Activated effector memory CD4-positive, alpha-beta T cell treated with Interleukin-2 at 50 U/mL for 16 hours (primary cell): ENCODE results near the gene KSR2.
A peak's percentile ranks its signal among the peaks of the same experiment; 100 is the strongest.
"Not testable (repeated sequence)": the region's sequence is repeated elsewhere in the genome, so short reads cannot be mapped to it uniquely, and the experiment has no call there.

Experiments
- DNase-seq: peaks from one replicate; pipeline ENCODE4 v3.0.0-alpha.2; 2020

The KSR2 gene

GRCh38 chr12:117968826-117969659 is at the start of gene KSR2:
TSS of gene KSR2 (minus strand) at chr12:117968990. CDS start at chr12:117968255, 735 bp downstream.
- peak; percentile 0 for DNase-seq

DNA sequence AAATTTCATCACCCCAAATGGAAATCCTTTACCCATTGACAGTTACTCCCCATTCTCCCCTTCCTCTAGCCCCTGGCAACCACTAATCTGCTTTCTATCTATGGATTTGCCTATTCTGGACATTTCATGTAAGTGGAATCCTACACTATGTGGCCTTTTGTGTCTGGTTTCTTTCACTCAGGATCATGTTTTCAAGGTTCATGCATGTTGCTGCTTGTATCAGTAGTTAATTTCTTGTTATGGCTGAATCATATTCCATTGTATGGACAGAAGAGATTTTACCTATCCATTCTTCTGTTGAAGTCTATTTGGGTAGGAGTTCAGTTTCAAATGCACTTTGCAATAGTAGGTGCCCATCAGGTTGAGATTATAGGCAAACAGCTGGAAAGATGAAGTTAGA is 49.1 kb upstream of the KSR2 start:
- DNase-seq: no peak

DNA sequence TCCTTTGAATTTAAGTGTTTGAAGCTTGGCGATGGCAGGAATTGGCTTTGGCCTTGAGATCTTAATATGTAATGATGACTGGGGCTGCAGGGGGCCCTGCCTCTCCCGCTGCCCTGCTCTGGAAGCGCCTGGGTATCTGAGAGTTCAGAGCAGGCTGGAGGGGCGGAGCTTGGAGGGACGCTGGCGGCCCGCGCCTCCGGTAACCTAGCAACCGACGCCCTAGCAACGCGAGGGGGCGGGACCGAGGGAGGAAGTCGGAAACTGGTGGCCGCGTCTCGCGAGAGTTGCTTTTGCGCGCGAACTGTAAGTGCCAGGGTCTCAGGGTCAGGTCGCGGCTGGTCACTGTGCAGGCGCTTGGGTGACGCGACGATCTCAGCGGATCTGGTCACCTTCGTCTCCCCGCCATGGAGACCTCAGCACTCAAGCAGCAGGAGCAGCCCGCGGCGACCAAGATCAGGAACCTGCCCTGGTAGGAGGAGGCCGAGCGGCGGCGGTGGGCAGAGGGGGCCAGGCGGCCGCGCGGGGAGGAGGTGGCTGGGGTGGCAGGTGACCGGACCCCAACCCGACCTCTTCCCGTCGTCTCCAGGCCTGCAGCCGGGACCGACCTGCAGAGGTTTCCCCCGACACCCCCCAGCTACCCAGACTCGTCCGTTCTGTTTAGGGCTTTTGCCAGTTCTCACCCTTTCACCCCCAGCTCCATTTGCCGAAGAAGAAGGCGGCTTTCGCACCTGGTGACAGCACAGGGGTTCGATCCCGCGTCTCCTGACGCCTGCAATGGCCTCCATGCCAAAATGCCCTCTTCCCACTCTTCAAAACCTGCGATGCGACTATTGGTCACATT is 47.9 kb upstream of the KSR2 start, which contains the start of gene RFC5:
Gene RFC5 (plus strand): TSS at position 280 of the 841 bp plus-strand sequence. CDS start 125 bp downstream, at position 405.
- peak; percentile 96 for DNase-seq

GRCh38 chr12:118015944-118016343 is 47.2 kb upstream of the KSR2 start:
- DNase-seq: no peak

DNA sequence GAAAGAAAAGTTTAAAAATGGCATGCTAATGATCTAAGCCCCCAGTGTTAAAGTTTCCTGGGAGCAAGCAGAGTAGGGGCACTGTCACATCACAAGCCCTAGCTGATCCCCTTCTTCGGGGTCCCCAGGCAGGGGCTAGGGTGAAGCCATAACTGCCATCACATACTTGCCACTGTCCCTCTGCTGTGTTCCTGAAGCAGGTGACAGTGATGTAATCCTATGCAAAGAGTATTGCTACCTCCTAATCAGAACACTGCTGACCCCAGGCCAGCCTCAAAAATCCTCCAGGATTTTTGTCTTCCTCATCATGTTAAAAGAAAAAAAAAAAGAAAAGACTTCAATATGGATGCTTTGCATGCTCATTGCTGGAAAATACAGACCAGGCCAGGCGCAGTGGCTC is 46.5 kb upstream of the KSR2 start:
- DNase-seq: no peak

DNA sequence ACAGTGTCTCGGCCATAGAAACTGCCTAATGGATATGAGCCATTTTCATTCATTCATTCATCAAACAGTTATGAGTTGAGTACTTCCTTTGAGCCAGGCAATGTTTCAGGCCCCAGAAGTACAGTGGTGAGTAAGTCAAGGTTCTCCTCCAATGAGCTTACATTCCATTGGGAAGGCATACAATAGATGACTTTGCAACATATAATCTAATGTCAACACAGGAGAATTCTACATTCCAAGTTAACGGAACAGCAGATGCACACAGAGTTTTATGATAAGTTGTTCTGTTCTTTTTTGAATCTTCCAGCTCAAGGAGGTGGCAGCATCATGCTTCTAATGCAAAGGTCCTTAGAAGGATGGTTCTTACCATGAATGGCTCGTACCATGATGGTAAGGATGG is 44.5 kb upstream of the KSR2 start:
- DNase-seq: no peak

DNA sequence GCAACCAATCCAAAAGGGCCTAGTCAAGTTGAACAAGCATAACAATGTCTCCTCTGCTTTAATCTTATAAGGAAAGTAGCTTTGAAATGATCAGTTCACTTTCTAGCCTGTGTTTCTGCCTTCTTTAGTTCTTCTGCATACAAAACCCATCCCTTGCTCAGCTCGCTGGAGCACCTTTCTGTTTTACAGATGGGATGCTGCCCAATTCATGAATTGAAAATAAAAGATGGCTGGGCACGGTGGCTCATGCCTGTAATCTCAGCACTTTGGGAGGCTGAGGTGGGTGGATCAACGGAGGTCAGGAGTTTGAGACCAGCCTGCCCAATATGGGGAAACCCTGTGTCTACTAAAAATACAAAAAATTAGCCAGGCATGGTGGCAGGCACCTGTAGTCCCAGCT is 43.2 kb upstream of the KSR2 start:
- DNase-seq: no peak

DNA sequence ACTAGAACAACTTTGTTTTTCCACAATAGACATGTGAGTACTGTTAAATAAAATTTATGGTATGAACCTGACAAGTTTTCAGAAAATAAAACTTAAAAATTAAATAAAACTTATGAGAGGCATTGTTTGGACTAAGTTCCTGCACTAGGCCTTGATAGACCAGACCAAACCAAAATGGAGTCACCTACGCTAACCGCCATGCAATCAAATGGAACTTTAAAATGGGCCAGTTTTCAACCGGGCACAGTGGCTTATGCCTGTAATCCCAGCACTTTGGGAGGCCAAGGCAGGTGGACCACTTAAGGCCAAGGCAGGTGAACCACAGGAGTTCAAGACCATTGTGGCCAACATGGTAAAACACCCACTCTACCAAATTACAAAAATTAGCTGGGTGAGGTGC is 42.6 kb upstream of the KSR2 start:
- DNase-seq: no peak

DNA sequence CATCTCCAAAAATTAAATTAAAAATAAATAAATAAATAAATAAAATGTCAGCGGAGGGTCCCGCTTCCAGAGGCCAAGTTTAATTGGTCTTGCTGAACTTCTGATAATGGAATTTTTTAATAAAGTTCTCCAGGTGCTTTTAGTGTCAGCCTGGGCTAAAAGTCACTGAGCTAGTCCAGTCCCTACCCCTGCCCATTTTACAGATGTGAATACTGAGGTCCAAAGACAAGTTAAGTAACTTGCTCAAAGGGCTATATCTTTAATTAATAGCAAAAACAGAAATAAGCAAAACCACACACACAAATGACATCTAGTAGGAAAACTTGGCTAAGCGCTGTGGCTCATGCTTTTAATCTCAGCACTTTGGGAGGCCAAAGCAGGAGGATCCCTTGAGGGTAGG is 42.1 kb upstream of the KSR2 start:
- no peak for DNase-seq

DNA sequence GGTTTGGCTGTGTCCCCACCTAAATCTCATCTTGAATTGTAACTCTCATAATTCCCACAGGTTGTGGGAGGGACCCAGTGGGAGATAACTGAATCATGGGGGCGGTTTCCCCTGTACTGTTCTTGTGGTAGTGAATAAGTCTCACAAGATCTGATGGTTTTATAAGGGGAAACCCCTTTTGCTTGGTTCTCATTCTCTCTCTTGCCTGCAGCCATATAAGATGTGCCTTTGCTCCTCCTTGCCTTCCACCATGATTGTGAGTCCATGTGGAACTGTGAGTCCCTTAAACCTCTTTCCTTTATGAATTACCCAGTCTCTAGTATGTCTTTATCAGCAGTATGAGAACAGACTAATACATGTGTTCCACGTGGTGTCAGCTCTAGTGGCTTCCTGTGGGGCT is 31.0 kb upstream of the KSR2 start:
- not testable (repeated sequence) for DNase-seq

- DNase-seq: no peak
Observed at GRCh38 chr12:117998719-117999118, 29.9 kb upstream of the KSR2 start.

GRCh38 chr12:117994551-117995438 is 26.0 kb upstream of the KSR2 start:
- DNase-seq: no peak

GRCh38 chr12:117986705-117987469 is 18.1 kb upstream of the KSR2 start:
- DNase-seq: no peak

- DNase-seq: no peak
Observed at GRCh38 chr12:117985182-117985581, 16.4 kb upstream of the KSR2 start.

DNA sequence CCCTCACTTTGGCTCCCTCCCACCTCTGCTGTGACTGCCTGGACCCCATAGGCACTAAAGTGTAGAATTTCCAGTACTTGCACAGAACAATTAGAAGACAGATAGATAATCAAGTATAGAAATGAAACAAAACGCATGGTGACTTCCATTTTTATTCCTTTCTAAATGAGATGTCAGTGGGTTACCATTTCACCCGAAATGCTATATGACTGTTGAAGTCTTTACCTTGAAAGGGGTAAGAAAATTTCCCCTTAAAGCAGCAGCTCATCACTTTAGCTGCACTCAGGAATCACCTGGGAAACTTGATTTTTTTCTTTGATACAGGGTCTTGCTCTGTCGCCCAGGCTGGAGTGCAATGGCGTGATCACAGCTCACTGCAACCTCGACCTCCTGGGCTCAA is 12.5 kb upstream of the KSR2 start:
- DNase-seq: no peak

DNA sequence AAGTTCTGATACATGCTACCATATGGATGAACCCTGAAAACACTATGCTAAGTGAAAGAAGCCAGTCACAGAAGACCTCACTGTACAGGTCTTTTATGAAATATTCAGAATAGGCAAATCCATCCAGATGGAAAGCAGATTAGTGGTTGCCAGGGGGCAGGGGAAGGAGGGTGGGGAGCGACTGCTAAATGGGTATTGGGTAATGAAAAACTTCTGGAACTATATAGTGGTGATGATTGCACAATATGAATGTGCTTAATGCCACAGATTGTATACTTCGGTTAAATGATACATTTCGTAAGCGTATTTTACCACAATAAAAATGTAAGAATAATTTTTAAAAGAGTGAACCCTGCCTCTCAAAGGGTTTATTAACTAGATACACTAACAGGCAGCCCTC is 11.8 kb upstream of the KSR2 start:
- DNase-seq: no peak

GRCh38 chr12:117977373-117977772 is 8.6 kb upstream of the KSR2 start:
- no peak for DNase-seq

DNA sequence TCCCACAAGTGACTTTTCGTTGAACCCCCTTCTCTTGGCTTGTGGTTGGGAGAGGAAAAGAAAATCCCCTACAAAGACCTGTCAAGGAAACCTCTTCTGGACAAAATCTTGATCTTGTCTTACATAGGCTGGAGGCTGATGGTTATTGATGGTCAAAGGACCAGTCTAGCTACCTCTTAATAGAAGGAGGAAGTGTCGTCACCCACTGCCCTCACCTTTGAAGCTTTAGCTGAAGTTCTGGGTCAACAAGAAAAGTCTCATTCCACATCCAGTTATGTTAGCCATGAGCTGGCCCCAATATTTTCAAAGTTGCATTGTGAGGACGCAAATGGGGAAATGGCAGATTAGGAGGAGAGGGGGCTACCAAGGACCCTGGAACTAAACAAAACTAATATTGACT is 6.2 kb upstream of the KSR2 start:
- DNase-seq: no peak

DNA sequence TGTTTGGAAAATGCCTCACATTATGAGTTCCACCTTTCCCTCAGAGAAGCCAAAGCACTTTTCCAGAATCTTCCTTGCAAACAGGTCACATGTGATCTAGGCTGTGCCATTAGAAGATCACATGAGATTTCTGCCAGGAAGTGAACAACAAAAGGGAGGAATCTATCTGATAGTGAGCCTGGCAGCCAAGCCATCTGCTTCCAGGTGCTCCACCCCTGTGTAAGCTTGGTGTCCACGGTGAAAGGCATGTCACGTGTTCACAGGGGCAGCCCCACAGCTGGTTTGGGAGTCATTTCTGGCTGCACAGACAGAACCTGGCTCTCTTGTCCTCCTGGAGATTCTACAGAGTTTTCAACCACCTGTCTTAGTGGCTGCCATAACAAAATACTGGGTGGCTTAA is 3.5 kb upstream of the KSR2 start:
- DNase-seq: no peak

DNA sequence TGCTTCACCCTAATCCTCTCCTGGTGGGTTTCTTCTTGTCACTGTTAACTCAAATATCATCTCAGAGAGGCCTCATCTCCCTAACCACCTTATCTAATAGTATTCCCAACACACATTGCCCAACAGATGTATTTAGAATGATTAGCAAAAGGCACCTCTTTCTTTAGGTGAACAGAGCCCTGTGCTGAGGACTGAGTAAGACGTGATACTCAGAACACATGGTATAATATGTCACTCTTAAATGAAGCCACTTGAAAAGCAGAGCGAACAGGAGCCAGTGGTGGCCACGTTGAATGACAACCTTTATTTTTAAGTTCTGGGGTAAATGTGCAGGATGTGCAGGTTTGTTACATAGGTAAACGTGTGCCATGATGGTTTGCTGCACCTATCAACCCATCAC is 1.5 kb upstream of the KSR2 start:
- no peak for DNase-seq

- DNase-seq: no peak
Observed at GRCh38 chr12:117968151-117968789, 520 bp downstream of the KSR2 start.

DNA sequence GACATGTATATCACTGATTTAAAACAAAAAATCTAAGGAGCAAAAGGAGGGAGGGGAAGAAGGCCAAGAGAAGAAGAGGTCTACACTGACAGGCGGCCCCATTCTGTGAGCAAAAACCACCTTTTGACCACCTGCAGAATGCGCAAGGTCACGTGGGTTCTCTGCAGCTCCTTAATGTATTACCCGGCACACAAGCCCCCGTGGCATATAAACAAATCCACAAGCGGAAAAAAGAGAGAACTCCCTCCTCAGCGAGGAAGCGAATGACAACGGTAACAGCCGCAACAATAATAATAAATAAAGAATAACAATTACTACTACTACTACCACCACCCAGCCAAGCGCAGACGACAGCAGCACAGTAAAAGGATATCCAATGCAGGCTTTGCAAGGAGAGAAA is 1.3 kb downstream of the KSR2 start:
- no peak for DNase-seq
